Thoracic aorta (tissue), 2 donors: ENCODE results near the gene COPS9. TPM values are rescaled to one million over a fixed set of nuclear protein-coding genes. Genes with fewer than 3 reads are reported as not detected.

Source experiments
- ATAC-seq: fragments of 150-250 bp; one replicate; pipeline ENCODE4 v1.8.0; 2017; ENCODE audit warnings: low read depth; ENCODE audit not compliant: insufficient number of reproducible peaks, low FRiP score
- DNase-seq: peaks from one replicate; pipeline ENCODE4 v3.0.0-alpha.2; 2020; ENCODE audit warnings: low spot score
- H3K27ac ChIP-seq, 2 donors: fragments of 200-600 bp; sonication (generic); 1 replicate in 1 of 2; 2 replicates in 1 of 2; pipeline ENCODE4 v1.5.1; 2016; ENCODE audit warnings: mild to moderate bottlenecking in 2 of 2, moderate library complexity in 2 of 2
- H3K27me3 ChIP-seq: fragments of 200-600 bp; sonication (generic); replicated peaks from 2 replicates; pipeline ENCODE4 v1.6.0; 2016; ENCODE audit warnings: mild to moderate bottlenecking; ENCODE audit not compliant: insufficient read depth
- H3K36me3 ChIP-seq: fragments of 200-600 bp; sonication (generic); one replicate; pipeline ENCODE4 v1.5.1; 2016
- H3K4me1 ChIP-seq, 2 donors: fragments of 200-600 bp; sonication (generic); 1 replicate in 1 of 2; 2 replicates in 1 of 2; pipeline versions ENCODE4 v1.5.1 to v1.6.0; 2016; ENCODE audit warnings: low read depth in 2 of 2, mild to moderate bottlenecking in 1 of 2; ENCODE audit not compliant: control insufficient read depth in 1 of 2
- H3K4me3 ChIP-seq: fragments of 200-600 bp; sonication (generic); 2 replicates; pipeline ENCODE4 v1.5.1; 2016; ENCODE audit warnings: mild to moderate bottlenecking
- H3K9me3 ChIP-seq: fragments of 200-600 bp; sonication (generic); 2 replicates; pipeline ENCODE4 v1.5.1; 2016
- total RNA-seq, 2 donors: library from RNA; depleted of rRNA; stranded (reverse); fragments of >200 nt; gene quantifications; one replicate each; pipeline versions ENCODE4 v1.1.0 to v1.2.3, GENCODE V29; 2016
- TF ChIP-seq, protein P1 (sequence below): fragments of 200-600 bp; sonication (generic); IDR thresholded peaks from one replicate; pipeline ENCODE4 v1.5.1; 2019; ENCODE audit warnings: antibody characterized with exemption

COPS9 gene
- total RNA-seq, 2 donors from 2014 or later: 101 to 115 TPM

DNA sequence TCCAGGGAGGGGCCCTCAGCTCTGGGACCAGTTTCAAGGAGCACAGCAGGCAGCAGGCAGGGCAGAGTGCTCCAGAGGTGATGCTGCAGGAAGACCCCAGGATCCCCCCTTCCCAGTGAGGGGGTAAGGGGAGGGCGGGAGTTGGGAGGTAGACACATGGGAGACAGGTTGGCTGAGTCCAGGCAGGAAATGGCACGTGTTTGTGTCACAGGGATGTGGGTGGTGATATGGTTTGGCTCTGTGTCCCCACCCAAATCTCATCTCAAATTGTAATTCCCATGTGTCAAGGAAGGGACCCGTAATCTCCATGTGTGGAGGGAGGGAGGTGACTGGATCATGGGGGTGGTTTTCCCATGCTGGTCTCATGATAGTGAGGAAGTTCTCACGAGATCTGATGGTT is 29.6 kb upstream of the COPS9 start:
- no peaks in the 10 kb centered on the region for H3K9me3 ChIP-seq
- no peak overlapping the region for H3K4me3 ChIP-seq
- H3K27me3 ChIP-seq: no peaks in the 10 kb centered on the region
- DNase-seq: no peak
- no peak overlapping the region for H3K27ac ChIP-seq
- H3K4me1 ChIP-seq: no peaks in the 10 kb centered on the region
- no peak for ATAC-seq
- TF ChIP-seq, protein P1, sequence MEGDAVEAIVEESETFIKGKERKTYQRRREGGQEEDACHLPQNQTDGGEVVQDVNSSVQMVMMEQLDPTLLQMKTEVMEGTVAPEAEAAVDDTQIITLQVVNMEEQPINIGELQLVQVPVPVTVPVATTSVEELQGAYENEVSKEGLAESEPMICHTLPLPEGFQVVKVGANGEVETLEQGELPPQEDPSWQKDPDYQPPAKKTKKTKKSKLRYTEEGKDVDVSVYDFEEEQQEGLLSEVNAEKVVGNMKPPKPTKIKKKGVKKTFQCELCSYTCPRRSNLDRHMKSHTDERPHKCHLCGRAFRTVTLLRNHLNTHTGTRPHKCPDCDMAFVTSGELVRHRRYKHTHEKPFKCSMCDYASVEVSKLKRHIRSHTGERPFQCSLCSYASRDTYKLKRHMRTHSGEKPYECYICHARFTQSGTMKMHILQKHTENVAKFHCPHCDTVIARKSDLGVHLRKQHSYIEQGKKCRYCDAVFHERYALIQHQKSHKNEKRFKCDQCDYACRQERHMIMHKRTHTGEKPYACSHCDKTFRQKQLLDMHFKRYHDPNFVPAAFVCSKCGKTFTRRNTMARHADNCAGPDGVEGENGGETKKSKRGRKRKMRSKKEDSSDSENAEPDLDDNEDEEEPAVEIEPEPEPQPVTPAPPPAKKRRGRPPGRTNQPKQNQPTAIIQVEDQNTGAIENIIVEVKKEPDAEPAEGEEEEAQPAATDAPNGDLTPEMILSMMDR: no peak
- no peaks in the 10 kb centered on the region for H3K36me3 ChIP-seq

DNA sequence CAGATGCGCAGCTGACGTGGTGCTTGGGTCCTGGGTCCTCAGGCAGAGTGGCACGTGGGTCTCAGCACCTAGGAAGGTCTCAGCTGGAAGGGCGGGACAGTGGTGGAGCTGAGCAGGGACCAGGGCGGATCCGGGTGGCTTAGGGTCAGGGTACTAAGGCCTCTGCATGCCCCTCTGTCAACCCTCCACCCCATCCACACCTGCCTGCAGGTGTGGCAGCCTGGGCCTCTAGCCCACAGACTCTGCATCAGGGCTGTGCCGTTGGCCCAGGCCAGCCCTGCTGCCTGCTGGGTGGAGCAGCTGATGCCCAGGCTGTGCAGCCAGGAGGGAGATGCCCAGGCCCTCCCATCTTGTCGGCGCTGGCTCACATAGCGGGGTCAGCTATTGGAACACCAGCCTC is 28.9 kb upstream of the COPS9 start:
- ATAC-seq: no peak
- H3K4me3 ChIP-seq: no peak overlapping the region
- TF ChIP-seq, protein P1: no peak
- no peak for DNase-seq
- no peaks in the 10 kb centered on the region for H3K36me3 ChIP-seq
- H3K9me3 ChIP-seq: no peaks in the 10 kb centered on the region
- no peaks in the 10 kb centered on the region for H3K27me3 ChIP-seq
- no peaks in the 10 kb centered on the region for H3K4me1 ChIP-seq
- H3K27ac ChIP-seq: no peak overlapping the region

DNA sequence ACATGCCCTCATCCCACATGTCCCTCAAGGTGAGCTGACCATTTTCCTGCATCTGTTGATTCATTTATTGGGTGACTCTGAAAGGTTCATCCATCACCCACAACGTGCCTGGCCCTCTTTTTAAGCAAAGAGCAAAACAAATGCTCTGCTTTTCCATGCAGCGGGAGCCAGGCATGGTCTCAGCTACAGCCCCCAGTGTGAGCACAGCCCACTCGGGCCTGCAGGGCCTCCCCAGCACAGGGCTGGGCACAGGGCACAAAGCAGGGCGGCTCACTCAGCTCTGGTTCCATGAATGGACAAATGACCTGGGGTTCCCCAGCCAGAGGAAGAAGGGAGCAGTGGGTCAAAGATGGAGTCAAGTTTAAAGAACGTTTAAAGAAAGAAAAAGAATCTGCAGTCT is 28.5 kb upstream of the COPS9 start:
- no peak overlapping the region for H3K27ac ChIP-seq
- no peak for ATAC-seq
- H3K36me3 ChIP-seq: no peaks in the 10 kb centered on the region
- no peaks in the 10 kb centered on the region for H3K27me3 ChIP-seq
- no peak for DNase-seq
- H3K4me1 ChIP-seq: no peaks in the 10 kb centered on the region
- TF ChIP-seq, protein P1: no peak
- H3K4me3 ChIP-seq: no peak overlapping the region
- no peaks in the 10 kb centered on the region for H3K9me3 ChIP-seq

DNA sequence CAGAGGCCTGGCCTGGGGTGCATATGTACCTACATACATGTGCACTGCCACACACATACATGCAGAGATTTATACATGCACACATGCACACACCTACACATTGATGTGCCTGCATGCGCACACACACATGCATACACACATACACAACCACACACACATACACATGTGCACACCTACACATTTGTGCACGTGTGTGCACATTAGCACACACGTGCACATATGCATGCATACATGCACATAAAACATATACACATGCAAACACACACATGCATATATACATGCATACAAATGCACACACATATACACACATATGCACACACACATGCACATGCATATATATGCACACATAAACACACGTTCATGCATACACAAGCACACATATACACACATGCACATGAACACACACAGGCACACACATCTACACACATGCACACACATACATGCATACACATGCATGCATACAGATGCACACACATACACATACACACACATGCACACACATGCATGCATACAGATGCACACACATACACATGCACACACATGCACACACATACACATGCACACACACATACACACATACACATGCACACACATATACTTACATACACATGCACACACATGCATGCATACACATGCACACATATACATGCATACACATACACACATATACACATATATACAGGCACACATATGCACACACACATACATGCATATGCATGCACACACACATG is 27.9 kb upstream of the COPS9 start:
- Histone ChIP-seq H3K27me3 (no peaks in the 10 kb centered on the region), H3K9me3 (no peaks in the 10 kb centered on the region), H3K36me3 (no peaks in the 10 kb centered on the region), H3K4me1 (no peaks in the 10 kb centered on the region), H3K4me3 (no peak overlapping the region), H3K27ac (no peak overlapping the region)
- DNase-seq (no peak), ATAC-seq (no peak)
- TF ChIP-seq, protein P1: no peak

DNA sequence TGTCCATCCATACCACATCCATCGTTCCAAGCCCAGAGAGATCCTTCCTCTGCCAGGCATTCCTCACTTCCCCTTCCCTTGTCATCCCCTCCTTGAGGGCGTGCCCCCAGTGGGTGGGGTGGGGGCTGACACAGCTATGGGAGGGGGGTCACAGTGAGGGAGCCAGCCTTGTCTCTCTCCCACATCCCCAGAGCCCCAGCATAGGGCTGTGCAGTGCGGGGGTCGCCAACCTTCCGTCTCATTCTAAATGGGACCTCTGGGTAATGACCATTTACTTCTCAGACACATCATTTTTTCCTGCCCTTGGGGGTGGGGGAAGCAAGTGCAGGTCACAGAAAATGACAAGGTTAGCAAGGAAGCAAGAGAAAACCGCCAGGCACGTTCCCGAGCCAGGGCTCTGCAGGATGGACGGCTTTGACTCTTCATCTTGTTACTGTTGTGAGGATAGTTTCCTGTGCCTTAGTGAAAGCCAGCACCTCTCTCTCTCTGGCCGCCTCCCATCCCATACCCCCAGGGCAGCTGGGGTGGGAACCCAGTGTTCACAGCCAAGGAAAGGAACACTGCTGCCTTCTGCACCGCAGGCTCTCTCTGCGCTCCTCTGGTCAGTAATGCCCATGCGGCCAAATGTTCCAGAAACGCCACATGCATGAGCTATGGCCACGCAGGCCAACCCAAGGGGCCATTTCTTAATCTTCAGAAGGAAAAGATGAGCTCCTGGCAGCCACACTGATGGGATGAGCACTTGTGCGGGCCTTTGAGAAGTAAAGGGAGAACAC is 27.0 kb upstream of the COPS9 start:
- Histone ChIP-seq H3K9me3 (no peaks in the 10 kb centered on the region), H3K27me3 (no peaks in the 10 kb centered on the region), H3K36me3 (no peaks in the 10 kb centered on the region), H3K4me1 (no peaks in the 10 kb centered on the region), H3K27ac (no peak overlapping the region), H3K4me3 (no peak overlapping the region)
- ATAC-seq (no peak), DNase-seq (no peak)
- TF ChIP-seq, protein P1: no peak
